BJ (cell line): ENCODE data around the gene SPC25. TPM values are rescaled to one million over a fixed set of nuclear protein-coding genes. Genes with fewer than 3 reads are reported as not detected.
"Not testable (repeated sequence)": the region's sequence is repeated elsewhere in the genome, so short reads cannot be mapped to it uniquely, and the experiment has no call there.

Source experiments
- CTCF ChIA-PET: fragments of 350-600 bp; formaldehyde crosslinking; extraction: SDS; loops from one replicate; lab custom pipeline; 2021; ENCODE audit warnings: antibody characterized with exemption, inconsistent platforms; lab: Yijun Ruan, JAX
- POLR2A ChIA-PET: fragments of 300-600 bp; sonication (Branson Sonifier 250); formaldehyde crosslinking; extraction: SDS; loops from one replicate; lab custom pipeline; 2021; ENCODE audit warnings: antibody characterized with exemption; lab: Charles Lee
- DNase-seq: peaks from one replicate; pipeline ENCODE4 v3.0.0-alpha.2; 2011; ENCODE audit warnings: low read depth
- H3K27me3 ChIP-seq: 2 replicates; pipeline ENCODE4 v1.6.0; 2011; ENCODE audit warnings: low read length; ENCODE audit not compliant: control insufficient read depth, insufficient read depth
- H3K36me3 ChIP-seq: 2 replicates; pipeline ENCODE4 v1.5.1; 2011; ENCODE audit warnings: low read length; ENCODE audit not compliant: control insufficient read depth, insufficient read depth
- H3K4me3 ChIP-seq: 2 replicates; pipeline ENCODE4 v1.5.1; 2011; ENCODE audit warnings: low read depth, mild to moderate bottlenecking, control low read depth, low read length
- polyA plus RNA-seq: library from polyadenylated mRNA; depleted of rRNA; stranded (reverse); fragments of >200 nt; gene quantifications from 2 replicates; pipeline ENCODE4 v1.2.3, GENCODE V29; 2011
- TF ChIP-seq, protein P1 (sequence below): IDR thresholded peaks from 2 replicates; pipeline ENCODE4 v1.5.1; 2011; ENCODE audit warnings: low read depth, mild to moderate bottlenecking, control low read depth, inconsistent platforms, low read length, moderate library complexity; ENCODE audit not compliant: insufficient read depth

The SPC25 gene
- polyA plus RNA-seq, 1 experiment, result 4.8 TPM

- POLR2A ChIA-PET, result no interaction called here
Observed at GRCh38 chr2:168884975-168885374, 5.3 kb downstream of the SPC25 start.

GRCh38 chr2:168882163-168882562 is 8.1 kb downstream of the SPC25 start:
- H3K36me3 ChIP-seq, H3K27me3 ChIP-seq, POLR2A ChIA-PET, DNase-seq, CTCF ChIA-PET, H3K4me3 ChIP-seq: not testable (repeated sequence)

More at GRCh38 chr2:168884975-168885374, 5.3 kb downstream of the SPC25 start:
- TF ChIP-seq, protein P1, sequence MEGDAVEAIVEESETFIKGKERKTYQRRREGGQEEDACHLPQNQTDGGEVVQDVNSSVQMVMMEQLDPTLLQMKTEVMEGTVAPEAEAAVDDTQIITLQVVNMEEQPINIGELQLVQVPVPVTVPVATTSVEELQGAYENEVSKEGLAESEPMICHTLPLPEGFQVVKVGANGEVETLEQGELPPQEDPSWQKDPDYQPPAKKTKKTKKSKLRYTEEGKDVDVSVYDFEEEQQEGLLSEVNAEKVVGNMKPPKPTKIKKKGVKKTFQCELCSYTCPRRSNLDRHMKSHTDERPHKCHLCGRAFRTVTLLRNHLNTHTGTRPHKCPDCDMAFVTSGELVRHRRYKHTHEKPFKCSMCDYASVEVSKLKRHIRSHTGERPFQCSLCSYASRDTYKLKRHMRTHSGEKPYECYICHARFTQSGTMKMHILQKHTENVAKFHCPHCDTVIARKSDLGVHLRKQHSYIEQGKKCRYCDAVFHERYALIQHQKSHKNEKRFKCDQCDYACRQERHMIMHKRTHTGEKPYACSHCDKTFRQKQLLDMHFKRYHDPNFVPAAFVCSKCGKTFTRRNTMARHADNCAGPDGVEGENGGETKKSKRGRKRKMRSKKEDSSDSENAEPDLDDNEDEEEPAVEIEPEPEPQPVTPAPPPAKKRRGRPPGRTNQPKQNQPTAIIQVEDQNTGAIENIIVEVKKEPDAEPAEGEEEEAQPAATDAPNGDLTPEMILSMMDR, result no peak
- CTCF ChIA-PET, result interaction anchor here (1.5 kb wide), 1 partner anchor 111 kb away, joined by 4 read pairs; no protein-coding TSS in a partner anchor
- DNase-seq, result no peak
- H3K36me3 ChIP-seq, result no peaks in the 10 kb centered on the region
- no peak overlapping the region for H3K4me3 ChIP-seq
- no peaks in the 10 kb centered on the region for H3K27me3 ChIP-seq

DNA sequence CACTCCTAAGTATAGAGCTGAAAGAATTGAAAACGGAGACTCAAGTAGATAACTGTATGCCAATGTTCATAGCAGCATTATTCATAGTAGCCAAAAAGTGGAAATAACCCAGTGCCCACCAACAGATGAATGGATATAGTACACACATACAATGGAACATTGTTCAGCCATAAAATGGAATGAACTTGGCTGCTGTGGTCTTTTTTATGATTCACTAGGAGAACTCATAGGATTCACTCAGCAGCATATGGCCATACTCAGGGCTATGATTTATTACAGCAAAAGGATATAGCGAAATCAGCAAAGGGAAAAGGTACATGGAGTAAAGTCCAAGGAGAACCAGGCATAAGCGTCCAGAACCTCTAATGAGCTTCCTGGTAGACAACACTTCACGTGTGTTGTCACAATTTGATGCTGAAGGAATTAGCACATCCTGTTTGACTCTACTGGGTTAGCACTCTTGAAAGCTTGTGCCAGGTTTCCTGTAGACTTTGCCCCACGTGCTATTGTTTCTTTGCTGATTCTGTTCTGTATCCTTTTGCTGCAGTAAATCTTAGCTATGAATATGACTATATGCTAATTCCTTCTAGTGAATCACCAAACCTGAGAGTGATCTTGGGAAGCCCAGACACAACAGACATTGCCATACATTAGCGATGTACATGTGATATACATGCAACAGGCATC is 15.7 kb downstream of the SPC25 start:
- TF ChIP-seq, protein P1, result no peak
- no peak for DNase-seq
- ChIA-PET POLR2A (no interaction called here), CTCF (no interaction called here)
- H3K4me3 ChIP-seq, result no peak overlapping the region
- H3K27me3 ChIP-seq, result no peaks in the 10 kb centered on the region
- H3K36me3 ChIP-seq, result no peaks in the 10 kb centered on the region

GRCh38 chr2:168870824-168871223 is 19.4 kb downstream of the SPC25 start:
- POLR2A ChIA-PET, H3K36me3 ChIP-seq, CTCF ChIA-PET, H3K4me3 ChIP-seq, H3K27me3 ChIP-seq, DNase-seq: not testable (repeated sequence)

GRCh38 chr2:168870369-168870768 is 19.9 kb downstream of the SPC25 start:
- POLR2A ChIA-PET, H3K4me3 ChIP-seq, H3K27me3 ChIP-seq, DNase-seq, H3K36me3 ChIP-seq, CTCF ChIA-PET: not testable (repeated sequence)

GRCh38 chr2:168867164-168867563 is 23.1 kb downstream of the SPC25 start:
- POLR2A ChIA-PET, DNase-seq, H3K36me3 ChIP-seq, CTCF ChIA-PET, H3K27me3 ChIP-seq, H3K4me3 ChIP-seq: not testable (repeated sequence)

DNA sequence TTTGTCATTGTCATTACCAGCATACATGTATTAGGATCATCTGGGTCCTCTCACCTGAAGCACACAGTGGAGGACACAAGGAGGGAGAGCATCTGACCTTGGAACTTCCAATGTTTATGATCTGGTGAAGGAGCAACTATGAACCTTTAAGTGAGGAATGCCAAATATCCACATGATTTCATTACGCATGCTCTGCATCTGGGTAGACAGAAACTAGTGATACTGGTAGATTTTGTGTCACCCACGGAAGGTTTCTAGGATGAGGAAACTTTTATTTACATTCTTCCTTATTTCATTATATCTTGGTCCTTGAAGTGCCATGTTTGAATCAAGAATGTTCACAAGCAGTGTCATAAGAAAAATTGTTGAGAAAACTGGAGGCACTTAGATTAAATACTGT is 32.1 kb downstream of the SPC25 start:
- no peaks in the 10 kb centered on the region for H3K36me3 ChIP-seq
- TF ChIP-seq, protein P1, result no peak
- DNase-seq, result no peak
- CTCF ChIA-PET, result interaction anchor here (0.8 kb wide), 1 partner anchor 886 kb away, joined by 5 read pairs; no protein-coding TSS in a partner anchor
- POLR2A ChIA-PET, result no interaction called here
- no peak overlapping the region for H3K4me3 ChIP-seq
- H3K27me3 ChIP-seq, result no peaks in the 10 kb centered on the region
